Measurements from ENCODE around the gene SEMA3D. TPM values are rescaled to one million over a fixed set of nuclear protein-coding genes. Genes with fewer than 3 reads are reported as not detected.

Gene SEMA3D
- total RNA-seq, 1 experiment from 2014 or later: 1.4 TPM

GRCh38 chr7:85000735-85001350, 186.0 kb downstream of the SEMA3D start:
- RAD21 ChIA-PET (ENCODE audit: low non-redundant PET in 1 of 2, low total read pairs in 2 of 2, uncharacterized antibody in 2 of 2, unreplicated experiment in 2 of 2): no interaction called here
- intact Hi-C loops (cut with micrococcal nuclease): no loop called here
- Histone ChIP-seq H4K20me1 (ENCODE audit: insufficient read depth) (no peaks in the 10 kb centered on the region), H3K79me2 (ENCODE audit: insufficient read depth, low read length) (no peaks in the 10 kb centered on the region), H3K9me3 (ENCODE audit: control insufficient read depth in 1 of 2, insufficient read depth in 1 of 2, low read depth in 1 of 2, low read length in 2 of 2) (no peaks in the 10 kb centered on the region), H3K4me1 (ENCODE audit: control insufficient read depth in 1 of 2, insufficient read depth in 2 of 2, low read length in 2 of 2) (no peaks in the 10 kb centered on the region), H3K9me2 (ENCODE audit: insufficient read depth) (no peaks in the 10 kb centered on the region), H3K27ac (ENCODE audit: low read depth, low read length) (no peak overlapping the region), H3K4me2 (ENCODE audit: low read length) (no peak overlapping the region), H2AFZ (ENCODE audit: low read depth, low read length, poor library complexity, severe bottlenecking) (no peak overlapping the region), H3K36me3 (ENCODE audit: control insufficient read depth in 1 of 2, insufficient read depth in 2 of 2, low read length in 2 of 2) (no peaks in the 10 kb centered on the region), H3K4me3 (replicated peaks in 1 of 2; ENCODE audit: low read depth in 1 of 2, low read length in 2 of 2) (no peak overlapping the region), H3K9ac (ENCODE audit: low read length) (no peak overlapping the region), H3K27me3 (ENCODE audit: insufficient read depth, low read length) (no peaks in the 10 kb centered on the region)
- CTCF ChIA-PET: interaction anchor here (2.6 kb wide), 1 partner anchor 9 kb away, joined by 7 read pairs; no protein-coding TSS in a partner anchor
- ATAC-seq: no peak
- no peak for DNase-seq (ENCODE audit: low read depth, low spot score)
- POLR2A ChIA-PET: no interaction called here
- no TSS peak for BruUV-seq (replicated peaks)
- no peak for TF ChIP-seq EGR1 (IDR thresholded peaks at IDR 0.05; ENCODE audit: low read depth)

DNA sequence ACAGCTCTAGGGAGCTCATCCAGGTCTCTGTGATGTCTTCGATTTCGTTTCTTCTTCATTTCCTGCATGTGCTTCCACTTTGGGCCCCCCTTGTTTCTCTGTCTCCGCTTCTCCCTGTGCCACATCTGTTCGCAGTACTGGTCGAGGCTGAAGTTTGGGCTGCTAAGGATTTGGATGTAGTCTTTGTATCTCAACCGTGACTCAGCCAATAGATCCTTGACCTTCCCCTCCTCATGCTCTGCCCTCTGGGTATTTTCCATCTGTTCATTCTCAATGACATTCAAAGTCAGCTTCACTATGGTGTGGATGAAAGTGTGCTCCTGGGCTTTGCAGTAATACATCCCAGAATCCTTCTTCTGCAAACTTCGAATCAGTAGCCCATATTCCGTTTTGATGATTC, 187.4 kb downstream of the SEMA3D start:
- Histone ChIP-seq H2AFZ (ENCODE audit: low read depth, low read length, poor library complexity, severe bottlenecking) (no peak overlapping the region), H3K9me3 (ENCODE audit: control insufficient read depth in 1 of 2, insufficient read depth in 1 of 2, low read depth in 1 of 2, low read length in 2 of 2) (no peaks in the 10 kb centered on the region), H3K27me3 (ENCODE audit: insufficient read depth, low read length) (no peaks in the 10 kb centered on the region), H3K79me2 (ENCODE audit: insufficient read depth, low read length) (no peaks in the 10 kb centered on the region), H3K36me3 (ENCODE audit: control insufficient read depth in 1 of 2, insufficient read depth in 2 of 2, low read length in 2 of 2) (no peaks in the 10 kb centered on the region), H4K20me1 (ENCODE audit: insufficient read depth) (no peaks in the 10 kb centered on the region), H3K9ac (ENCODE audit: low read length) (no peak overlapping the region), H3K27ac (ENCODE audit: low read depth, low read length) (no peak overlapping the region), H3K4me3 (replicated peaks in 1 of 2; ENCODE audit: low read depth in 1 of 2, low read length in 2 of 2) (no peak overlapping the region), H3K9me2 (ENCODE audit: insufficient read depth) (no peaks in the 10 kb centered on the region), H3K4me1 (ENCODE audit: control insufficient read depth in 1 of 2, insufficient read depth in 2 of 2, low read length in 2 of 2) (no peaks in the 10 kb centered on the region), H3K4me2 (ENCODE audit: low read length) (no peak overlapping the region)
- POLR2A ChIA-PET: no interaction called here
- RAD21 ChIA-PET (ENCODE audit: low non-redundant PET in 1 of 2, low total read pairs in 2 of 2, uncharacterized antibody in 2 of 2, unreplicated experiment in 2 of 2): no interaction called here
- intact Hi-C loops (cut with micrococcal nuclease): no loop called here
- CTCF ChIA-PET: interaction anchor here (2.6 kb wide), 1 partner anchor 10 kb away, joined by 7 read pairs; no protein-coding TSS in a partner anchor
- ATAC-seq: no peak
- BruUV-seq (replicated peaks): no TSS peak
- no peak for DNase-seq (ENCODE audit: low read depth, low spot score)
- TF ChIP-seq FOSL1 (IDR thresholded peaks at IDR 0.05; ENCODE audit: low read depth) (no peak), POLR2AphosphoS5 (IDR thresholded peaks at IDR 0.05; ENCODE audit: low read depth, low read length) (no peak), REST (IDR thresholded peaks at IDR 0.05; ENCODE audit: low read depth) (no peak), ZFX (IDR thresholded peaks at IDR 0.05) (no peak), EZH2 (IDR thresholded peaks at IDR 0.05) (no peak), ATF3 (IDR thresholded peaks at IDR 0.05) (no peak), ELF1 (IDR thresholded peaks at IDR 0.05; ENCODE audit: borderline replicate concordance, low read depth) (no peak), RAD21 (IDR thresholded peaks at IDR 0.05; ENCODE audit: low read depth) (no peak), TCF7L2 (IDR thresholded peaks at IDR 0.05; ENCODE audit: borderline replicate concordance, extremely low read depth, insufficient read depth, insufficient read length) (no peak), ZNF274 (IDR thresholded peaks at IDR 0.05; ENCODE audit: low read depth, low read length) (no peak), EZH2phosphoT487 (IDR thresholded peaks at IDR 0.05; ENCODE audit: borderline replicate concordance) (no peak), CEBPB (IDR thresholded peaks at IDR 0.05; ENCODE audit: low read depth) (no peak), SRF (IDR thresholded peaks at IDR 0.05; ENCODE audit: low read depth) (no peak)
- TF ChIP-seq, protein P1, sequence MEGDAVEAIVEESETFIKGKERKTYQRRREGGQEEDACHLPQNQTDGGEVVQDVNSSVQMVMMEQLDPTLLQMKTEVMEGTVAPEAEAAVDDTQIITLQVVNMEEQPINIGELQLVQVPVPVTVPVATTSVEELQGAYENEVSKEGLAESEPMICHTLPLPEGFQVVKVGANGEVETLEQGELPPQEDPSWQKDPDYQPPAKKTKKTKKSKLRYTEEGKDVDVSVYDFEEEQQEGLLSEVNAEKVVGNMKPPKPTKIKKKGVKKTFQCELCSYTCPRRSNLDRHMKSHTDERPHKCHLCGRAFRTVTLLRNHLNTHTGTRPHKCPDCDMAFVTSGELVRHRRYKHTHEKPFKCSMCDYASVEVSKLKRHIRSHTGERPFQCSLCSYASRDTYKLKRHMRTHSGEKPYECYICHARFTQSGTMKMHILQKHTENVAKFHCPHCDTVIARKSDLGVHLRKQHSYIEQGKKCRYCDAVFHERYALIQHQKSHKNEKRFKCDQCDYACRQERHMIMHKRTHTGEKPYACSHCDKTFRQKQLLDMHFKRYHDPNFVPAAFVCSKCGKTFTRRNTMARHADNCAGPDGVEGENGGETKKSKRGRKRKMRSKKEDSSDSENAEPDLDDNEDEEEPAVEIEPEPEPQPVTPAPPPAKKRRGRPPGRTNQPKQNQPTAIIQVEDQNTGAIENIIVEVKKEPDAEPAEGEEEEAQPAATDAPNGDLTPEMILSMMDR (IDR thresholded peaks at IDR 0.05 in 2 of 3, conservative IDR thresholded peaks at IDR 0.05 in 1 of 3; ENCODE audit: borderline replicate concordance in 1 of 3, insufficient read depth in 1 of 3, low read depth in 2 of 3, low read length in 2 of 3): no peak
- TF ChIP-seq, protein P2, sequence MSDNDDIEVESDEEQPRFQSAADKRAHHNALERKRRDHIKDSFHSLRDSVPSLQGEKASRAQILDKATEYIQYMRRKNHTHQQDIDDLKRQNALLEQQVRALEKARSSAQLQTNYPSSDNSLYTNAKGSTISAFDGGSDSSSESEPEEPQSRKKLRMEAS (IDR thresholded peaks at IDR 0.05): no peak
